PFSK-1 (cell line): ENCODE measurements around the gene POU2AF1.

Experiments used
- FOXP2 ChIP-seq: optimal IDR thresholded peaks from 2 replicates; pipeline ENCODE3; 2011; ENCODE audit warnings: borderline replicate concordance, control low read depth, inconsistent platforms; ENCODE audit not compliant: insufficient read depth; ENCODE audit errors: extremely low read length, extremely low read depth
- POLR2AphosphoS5 ChIP-seq: IDR thresholded peaks from 2 replicates; pipeline ENCODE4 v1.6.1; 2012; ENCODE audit warnings: low read depth, mild to moderate bottlenecking, control low read depth, low read length, moderate library complexity
- TAF1 ChIP-seq: IDR thresholded peaks from 2 replicates; pipeline ENCODE4 v1.6.1; 2012; ENCODE audit warnings: low read length, control low read depth, borderline replicate concordance; ENCODE audit not compliant: insufficient read depth
- TF ChIP-seq, protein P1 (sequence below), 2 experiments: IDR thresholded peaks; 2 replicates each; pipeline versions ENCODE4 v1.6.1 to v1.8.0; 2011 to 2012; ENCODE audit warnings: low read depth in 2 of 2, low read length in 2 of 2, control low read depth in 1 of 2, inconsistent platforms in 1 of 2, mild to moderate bottlenecking in 1 of 2, moderate library complexity in 1 of 2; ENCODE audit not compliant: insufficient read depth in 1 of 2

DNA sequence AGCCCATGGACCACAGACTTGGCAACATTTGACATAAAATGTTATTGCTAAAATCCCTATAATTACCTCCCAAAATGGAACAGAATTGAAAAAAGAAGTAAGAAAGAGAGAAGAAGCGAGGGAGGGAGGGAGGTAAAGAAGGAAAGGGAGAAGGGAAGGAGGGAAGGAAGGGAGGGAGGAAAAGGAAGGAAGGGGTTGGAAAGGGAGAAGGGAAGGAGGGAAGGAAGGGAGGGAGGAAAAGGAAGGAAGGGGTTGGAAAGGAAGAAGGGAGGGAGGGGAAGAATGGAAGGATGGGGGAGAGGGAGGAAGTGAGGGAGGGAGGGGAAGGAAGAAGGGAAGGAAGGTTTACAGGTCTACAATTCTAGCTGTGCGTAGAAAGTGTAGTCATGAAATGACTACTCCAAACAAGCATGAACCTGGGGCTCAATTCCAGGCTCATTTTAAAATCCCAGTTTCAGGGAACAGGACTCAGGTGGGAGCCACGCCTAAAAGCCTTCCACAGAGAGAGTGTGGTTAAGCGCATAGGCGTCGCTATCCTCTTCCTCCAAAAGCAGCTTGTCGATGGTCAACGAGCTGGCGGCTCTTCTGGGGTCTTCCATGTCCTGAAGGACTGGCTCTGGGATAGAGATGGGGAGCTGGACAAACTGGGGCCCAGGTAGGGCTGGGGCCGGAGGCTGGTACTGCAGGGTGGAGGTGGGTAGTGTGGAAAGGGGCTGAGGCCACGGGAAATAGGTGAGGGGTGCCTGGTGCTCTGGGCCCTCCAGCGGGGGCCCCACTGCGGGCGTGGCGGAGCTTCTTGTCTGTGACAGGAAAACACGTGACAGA, 25.1 kb downstream of the POU2AF1 start:
- TF ChIP-seq POLR2AphosphoS5 (no peak), TAF1 (no peak), FOXP2 (no peak)
- TF ChIP-seq, protein P1, sequence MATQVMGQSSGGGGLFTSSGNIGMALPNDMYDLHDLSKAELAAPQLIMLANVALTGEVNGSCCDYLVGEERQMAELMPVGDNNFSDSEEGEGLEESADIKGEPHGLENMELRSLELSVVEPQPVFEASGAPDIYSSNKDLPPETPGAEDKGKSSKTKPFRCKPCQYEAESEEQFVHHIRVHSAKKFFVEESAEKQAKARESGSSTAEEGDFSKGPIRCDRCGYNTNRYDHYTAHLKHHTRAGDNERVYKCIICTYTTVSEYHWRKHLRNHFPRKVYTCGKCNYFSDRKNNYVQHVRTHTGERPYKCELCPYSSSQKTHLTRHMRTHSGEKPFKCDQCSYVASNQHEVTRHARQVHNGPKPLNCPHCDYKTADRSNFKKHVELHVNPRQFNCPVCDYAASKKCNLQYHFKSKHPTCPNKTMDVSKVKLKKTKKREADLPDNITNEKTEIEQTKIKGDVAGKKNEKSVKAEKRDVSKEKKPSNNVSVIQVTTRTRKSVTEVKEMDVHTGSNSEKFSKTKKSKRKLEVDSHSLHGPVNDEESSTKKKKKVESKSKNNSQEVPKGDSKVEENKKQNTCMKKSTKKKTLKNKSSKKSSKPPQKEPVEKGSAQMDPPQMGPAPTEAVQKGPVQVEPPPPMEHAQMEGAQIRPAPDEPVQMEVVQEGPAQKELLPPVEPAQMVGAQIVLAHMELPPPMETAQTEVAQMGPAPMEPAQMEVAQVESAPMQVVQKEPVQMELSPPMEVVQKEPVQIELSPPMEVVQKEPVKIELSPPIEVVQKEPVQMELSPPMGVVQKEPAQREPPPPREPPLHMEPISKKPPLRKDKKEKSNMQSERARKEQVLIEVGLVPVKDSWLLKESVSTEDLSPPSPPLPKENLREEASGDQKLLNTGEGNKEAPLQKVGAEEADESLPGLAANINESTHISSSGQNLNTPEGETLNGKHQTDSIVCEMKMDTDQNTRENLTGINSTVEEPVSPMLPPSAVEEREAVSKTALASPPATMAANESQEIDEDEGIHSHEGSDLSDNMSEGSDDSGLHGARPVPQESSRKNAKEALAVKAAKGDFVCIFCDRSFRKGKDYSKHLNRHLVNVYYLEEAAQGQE (IDR thresholded peaks at IDR 0.05; ENCODE audit: insufficient read depth in 1 of 2, low read depth in 2 of 2, low read length in 2 of 2): no peak
